Endothelial cell (in vitro differentiated cells): Measurements from ENCODE around the gene MEAF6. TPM values are rescaled to one million over a fixed set of nuclear protein-coding genes. Genes with fewer than 3 reads are reported as not detected.

Experiments
- DNase-seq: peaks from one replicate; pipeline ENCODE4 v3.0.0; 2021; ENCODE audit warnings: low spot score
- H3K27ac Mint-ChIP-seq: one replicate; pipeline ENCODE4 v1.8.0; 2021; ENCODE audit warnings: mixed read lengths, inconsistent platforms; ENCODE audit not compliant: unreplicated experiment
- H3K27me3 Mint-ChIP-seq: one replicate; pipeline ENCODE4 v1.8.0; 2021; ENCODE audit warnings: mild to moderate bottlenecking, moderate library complexity, mixed read lengths, inconsistent platforms; ENCODE audit not compliant: unreplicated experiment
- H3K36me3 Mint-ChIP-seq: one replicate; pipeline ENCODE4 v1.8.0; 2021; ENCODE audit warnings: mild to moderate bottlenecking, low read depth, mixed read lengths, inconsistent platforms; ENCODE audit not compliant: unreplicated experiment
- H3K4me1 Mint-ChIP-seq: one replicate; pipeline ENCODE4 v1.8.0; 2021; ENCODE audit warnings: mild to moderate bottlenecking, mixed read lengths, inconsistent platforms; ENCODE audit not compliant: unreplicated experiment
- H3K4me3 Mint-ChIP-seq: one replicate; pipeline ENCODE4 v1.8.0; 2021; ENCODE audit warnings: mild to moderate bottlenecking, mixed read lengths, inconsistent platforms; ENCODE audit not compliant: unreplicated experiment
- H3K9me3 Mint-ChIP-seq: one replicate; pipeline ENCODE4 v1.8.0; 2021; ENCODE audit warnings: mixed read lengths, inconsistent platforms; ENCODE audit not compliant: unreplicated experiment
- CTCF ChIP-seq: fragments of 200-600 bp; sonication (generic); IDR thresholded peaks from one replicate; pipeline ENCODE4 v1.5.0; 2021; ENCODE audit warnings: antibody characterized with exemption; ENCODE audit not compliant: unreplicated experiment
- total RNA-seq: library from RNA; stranded (reverse); fragmentation: NEBNext Ultra II Directional; extraction: Animal tissue kit (Norgen Biotek cat#: 25700); gene quantifications from one replicate; pipeline ENCODE4 v1.2.1, GENCODE V29; 2021; ENCODE audit not compliant: unreplicated experiment

Gene MEAF6
- total RNA-seq, 1 donor from 2014 or later, result 50.6 TPM

- Mint-ChIP-seq H3K9me3 (no peaks in the 10 kb centered on the region), H3K27me3 (no peaks in the 10 kb centered on the region), H3K4me1 (no peaks in the 10 kb centered on the region), H3K36me3 (peaks cover 11% of the 10 kb centered on the region), H3K27ac (no peak overlapping the region), H3K4me3 (no peak overlapping the region)
- no peak for TF ChIP-seq CTCF
- DNase-seq, result no peak
These were observed 12.5 kb downstream of the MEAF6 start for GRCh38 chr1:37502104-37502503.

DNA sequence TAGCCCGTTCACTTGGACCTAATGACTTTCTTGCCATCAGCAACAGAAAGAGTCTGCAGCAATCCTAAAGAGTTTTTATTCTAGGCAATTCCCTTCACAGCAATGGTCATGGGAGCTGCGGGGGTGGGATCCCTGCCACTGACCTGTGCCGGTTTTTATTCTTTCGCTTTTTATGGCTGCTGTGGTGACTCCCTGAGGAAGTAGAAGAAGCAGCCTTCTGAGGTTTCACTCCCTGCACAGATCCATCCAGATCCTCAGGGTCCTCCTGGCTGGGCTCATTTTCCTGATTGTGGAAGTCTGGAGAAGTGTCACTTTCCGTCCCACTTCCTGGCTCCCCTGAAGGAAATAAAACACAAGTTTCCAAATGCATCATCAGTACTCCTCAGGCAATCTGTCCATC, 12.9 kb downstream of the MEAF6 start:
- Mint-ChIP-seq H3K27me3 (no peaks in the 10 kb centered on the region), H3K36me3 (peaks cover 11% of the 10 kb centered on the region), H3K4me1 (no peaks in the 10 kb centered on the region), H3K27ac (no peak overlapping the region), H3K9me3 (no peaks in the 10 kb centered on the region), H3K4me3 (no peak overlapping the region)
- no peak for DNase-seq
- TF ChIP-seq CTCF, result no peak

DNA sequence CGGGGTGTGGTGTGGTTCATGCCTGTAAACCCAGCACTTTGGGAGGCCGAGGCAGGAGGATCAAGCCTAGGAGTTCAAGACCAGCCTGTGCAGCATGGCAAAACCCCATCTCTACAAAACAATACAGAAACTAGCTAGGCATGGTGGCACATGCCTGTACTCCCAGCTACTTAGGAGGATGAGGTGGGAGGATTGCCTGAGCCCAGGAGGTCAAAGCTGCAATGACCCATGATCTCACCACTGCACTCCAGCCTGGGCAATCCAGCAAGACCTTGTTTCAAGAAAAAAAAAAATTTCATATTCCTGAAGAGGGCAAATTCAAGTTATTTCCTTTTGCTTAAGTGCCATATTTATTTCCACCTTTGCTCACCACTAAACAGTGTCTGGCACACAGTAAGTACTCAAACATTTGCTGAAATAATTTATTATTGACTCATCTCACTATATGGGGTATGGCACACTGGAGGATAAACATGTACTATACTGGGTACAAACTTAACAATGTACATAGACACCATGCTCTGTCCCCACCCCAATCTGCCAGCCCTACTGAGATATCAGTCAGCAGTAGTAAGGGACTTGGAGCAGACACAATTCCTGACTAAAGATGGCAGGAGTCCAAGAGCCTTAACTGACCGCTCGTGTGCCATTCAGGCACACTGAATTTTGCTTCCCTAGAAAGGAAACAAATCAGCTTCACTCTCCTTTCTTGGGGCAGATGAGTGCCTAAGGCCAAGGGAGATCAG, 15.5 kb downstream of the MEAF6 start:
- DNase-seq, result no peak
- Mint-ChIP-seq H3K9me3 (no peaks in the 10 kb centered on the region), H3K36me3 (peaks cover 10% of the 10 kb centered on the region), H3K4me3 (no peak overlapping the region), H3K27ac (no peak overlapping the region), H3K4me1 (no peaks in the 10 kb centered on the region), H3K27me3 (no peaks in the 10 kb centered on the region)
- no peak for TF ChIP-seq CTCF

GRCh38 chr1:37497832-37498231, 16.7 kb downstream of the MEAF6 start:
- TF ChIP-seq CTCF, result no peak
- Mint-ChIP-seq H3K4me1 (no peaks in the 10 kb centered on the region), H3K4me3 (no peak overlapping the region), H3K36me3 (peaks cover 17% of the 10 kb centered on the region), H3K27me3 (no peaks in the 10 kb centered on the region), H3K27ac (no peak overlapping the region), H3K9me3 (no peaks in the 10 kb centered on the region)
- no peak for DNase-seq

DNA sequence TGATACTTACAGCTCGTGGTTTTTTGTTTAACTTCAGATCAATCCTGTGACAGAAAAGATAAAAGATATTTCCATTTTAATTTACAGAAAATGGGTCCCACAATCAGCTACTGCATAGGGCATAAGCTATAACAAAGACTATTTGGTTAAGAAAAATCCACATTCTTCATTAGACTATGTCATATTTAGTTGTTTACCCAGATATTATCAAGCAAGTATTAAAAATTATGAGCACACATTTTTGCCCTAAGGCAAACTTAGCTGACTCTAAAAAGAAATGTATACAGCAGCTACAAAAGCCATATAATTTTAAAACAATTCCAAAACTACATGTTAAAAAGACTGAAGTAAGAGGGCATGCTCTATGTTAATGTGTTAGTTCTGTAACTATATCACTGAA, 18.7 kb downstream of the MEAF6 start:
- H3K4me1 Mint-ChIP-seq, result no peaks in the 10 kb centered on the region
- DNase-seq, result no peak
- peaks cover 16% of the 10 kb centered on the region for H3K36me3 Mint-ChIP-seq
- no peak for TF ChIP-seq CTCF
- no peak overlapping the region for H3K4me3 Mint-ChIP-seq
- H3K9me3 Mint-ChIP-seq, result no peaks in the 10 kb centered on the region
- no peak overlapping the region for H3K27ac Mint-ChIP-seq
- no peaks in the 10 kb centered on the region for H3K27me3 Mint-ChIP-seq
